SH-SY5Y (cell line): ENCODE measurements around the gene RSBN1L.

Source experiments
- GATA2 ChIP-seq: IDR thresholded peaks from 2 replicates; pipeline ENCODE4 v1.6.1; 2011; ENCODE audit warnings: mild to moderate bottlenecking, low read depth, low read length
- GATA3 ChIP-seq: IDR thresholded peaks from 2 replicates; pipeline ENCODE4 v1.6.1; 2011; ENCODE audit warnings: low read depth, mild to moderate bottlenecking, low read length, moderate library complexity

DNA sequence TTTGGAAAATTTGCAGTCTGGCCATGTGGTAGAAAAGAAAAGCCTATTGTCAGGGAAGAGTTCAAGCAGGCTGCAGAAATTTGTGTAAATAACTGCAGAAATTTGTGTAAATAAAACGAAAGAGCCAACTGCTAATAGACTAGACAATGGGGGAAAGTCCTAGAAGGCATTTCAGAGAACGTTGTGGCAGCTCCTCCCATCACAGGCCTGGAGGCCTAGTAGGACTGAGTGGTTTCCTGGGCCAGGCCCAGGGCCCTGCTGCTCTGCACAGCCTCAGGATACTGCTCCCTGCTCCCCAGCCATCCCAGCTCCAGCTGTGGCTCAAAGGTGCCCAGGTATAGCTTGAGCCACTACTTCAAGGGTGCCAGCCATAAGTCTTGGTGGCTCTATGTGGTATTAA is 50.9 kb downstream of the RSBN1L start:
- TF ChIP-seq GATA3 = no peak
- TF ChIP-seq GATA2 = no peak
